K562 (cell line): Measurements from ENCODE around the gene MED19. TPM values are rescaled to one million over a fixed set of nuclear protein-coding genes. Genes with fewer than 3 reads are reported as not detected.
A peak's percentile ranks its signal among the peaks of the same experiment; 100 is the strongest.

Source experiments
- CREM ChIP-seq: IDR thresholded peaks from 2 replicates; pipeline ENCODE4 v1.6.1; 2014; ENCODE audit warnings: antibody characterized with exemption, low read depth
- HDAC2 ChIP-seq: fragments of 450-650 bp; IDR thresholded peaks from 2 replicates; pipeline ENCODE4 v1.6.1; 2016; ENCODE audit warnings: mild to moderate bottlenecking
- HNRNPL ChIP-seq: fragments of 200-400 bp; formaldehyde crosslinking; IDR thresholded peaks from 2 replicates; pipeline ENCODE4 v1.6.1; 2017; ENCODE audit warnings: low read depth, mild to moderate bottlenecking, low read length
- PML ChIP-seq: IDR thresholded peaks from 2 replicates; pipeline ENCODE4 v1.6.1; 2012; ENCODE audit warnings: low read length, inconsistent platforms
- POLR2AphosphoS5 ChIP-seq: IDR thresholded peaks from 2 replicates; pipeline ENCODE4 v1.6.1; 2011; ENCODE audit warnings: mild to moderate bottlenecking, low read depth, low read length, moderate library complexity; ENCODE audit not compliant: control insufficient read depth, insufficient read depth
- RBM25 ChIP-seq: fragments of 200-400 bp; formaldehyde crosslinking; IDR thresholded peaks from 2 replicates; pipeline ENCODE4 v1.6.1; 2018; ENCODE audit warnings: low read length, low read depth, moderate library complexity; ENCODE audit not compliant: severe bottlenecking
- SRF ChIP-seq, 2 experiments: fragments of 250-450, 450-650 bp in 1 of 2; sonication (Bioruptor Pico) in 1 of 2; sonication (generic) in 1 of 2; formaldehyde crosslinking; IDR thresholded peaks; 2 replicates each; pipeline versions ENCODE4 v1.5.0 to v1.5.1; 2020 to 2022; ENCODE audit warnings: mild to moderate bottlenecking in 1 of 2, missing genetic modification reagents in 1 of 2
- YY1 ChIP-seq, 3 experiments: IDR thresholded peaks; 2 replicates each; pipeline ENCODE4 v1.6.1; 2011; ENCODE audit warnings: low read length in 2 of 3, mild to moderate bottlenecking in 2 of 3, moderate library complexity in 2 of 3, borderline replicate concordance in 1 of 3, control low read depth in 1 of 3, low read depth in 1 of 3; ENCODE audit not compliant: insufficient read depth in 3 of 3, insufficient replicate concordance in 2 of 3, control insufficient read depth in 1 of 3, insufficient read length in 1 of 3; ENCODE audit errors: extremely low read depth in 1 of 3
- ZNF124 ChIP-seq: sonication (generic); formaldehyde crosslinking; IDR thresholded peaks from 2 replicates; pipeline ENCODE4 v1.8.1; 2022; ENCODE audit warnings: missing genetic modification reagents
- polyA plus RNA-seq, 8 experiments: library from polyadenylated mRNA; depleted of rRNA in 4 of 8; stranded (reverse) in 5 of 8; unstranded in 3 of 8; fragments of >200 nt; fragmentation: Nextera tagmentation in 2 of 8; fragmentation: Illumina TruSeq in 1 of 8; extraction: Ambion mirVana in 2 of 8; extraction: Trizol in 1 of 8; gene quantifications; 2 replicates each; pipeline versions ENCODE4 v1.2.1 to v1.2.3, GENCODE V29; 2011 to 2014; ENCODE audit warnings: inconsistent platforms in 1 of 8, missing spikeins in 1 of 8
- total RNA-seq, 7 experiments: library from RNA; depleted of rRNA in 6 of 7; stranded (reverse); fragments of >200 nt in 6 of 7; fragmentation: Illumina TruSeq in 2 of 7; extraction: Trizol in 2 of 7; gene quantifications; 2 replicates each; pipeline versions ENCODE4 v1.2.1 to v1.2.3, GENCODE V29; 2011 to 2021; ENCODE audit warnings: low replicate concordance in 1 of 7
- TF ChIP-seq, protein P1 (sequence below): sonication (generic); formaldehyde crosslinking; IDR thresholded peaks from 2 replicates; pipeline ENCODE4 v1.8.0; 2022; ENCODE audit warnings: missing genetic modification reagents, mild to moderate bottlenecking, moderate library complexity, borderline replicate concordance
- TF ChIP-seq, protein P2 (sequence below), 2 experiments: IDR thresholded peaks; 2 replicates each; pipeline ENCODE4 v1.6.1; 2011; ENCODE audit warnings: borderline replicate concordance in 1 of 2, control low read depth in 1 of 2, low read depth in 1 of 2, low read length in 1 of 2, mild to moderate bottlenecking in 1 of 2, mixed read lengths in 1 of 2, moderate library complexity in 1 of 2; ENCODE audit not compliant: insufficient read depth in 1 of 2, insufficient read length in 1 of 2, poor library complexity in 1 of 2, severe bottlenecking in 1 of 2; ENCODE audit errors: extremely low read depth in 1 of 2
- TF ChIP-seq, protein P3 (sequence below), 2 experiments: fragments of 450-650 bp in 1 of 2; sonication (generic) in 1 of 2; formaldehyde crosslinking in 1 of 2; IDR thresholded peaks in 1 of 2; conservative IDR thresholded peaks in 1 of 2; 2 replicates each; pipeline versions ENCODE4 v1.6.1 to v1.8.1; 2016 to 2023; ENCODE audit warnings: mild to moderate bottlenecking in 2 of 2, moderate library complexity in 2 of 2, inconsistent platforms in 1 of 2, missing genetic modification reagents in 1 of 2
- TF ChIP-seq, protein P4 (sequence below): fragments of 450-650 bp; IDR thresholded peaks from 2 replicates; pipeline ENCODE4 v1.6.1; 2016; ENCODE audit warnings: antibody characterized with exemption
- TF ChIP-seq, protein P5 (sequence below), 2 experiments: fragments of 200-800 bp in 1 of 2; sonication (Bioruptor generic) in 1 of 2; sonication (generic) in 1 of 2; formaldehyde crosslinking in 1 of 2; IDR thresholded peaks in 1 of 2; conservative IDR thresholded peaks in 1 of 2; 2 replicates each; pipeline versions ENCODE4 v1.5.0 to v1.6.1; 2016 to 2020; ENCODE audit warnings: missing compliant biosample characterization in 1 of 2, missing genetic modification characterization in 1 of 2, missing genetic modification reagents in 1 of 2

The MED19 gene
- total and polyA plus RNA-seq, 9 of the 15 experiments (the other 6 are each of a cell fraction or from before 2014, with no cell fraction given) = 7.3 to 23.5 (median 15.0) TPM

DNA sequence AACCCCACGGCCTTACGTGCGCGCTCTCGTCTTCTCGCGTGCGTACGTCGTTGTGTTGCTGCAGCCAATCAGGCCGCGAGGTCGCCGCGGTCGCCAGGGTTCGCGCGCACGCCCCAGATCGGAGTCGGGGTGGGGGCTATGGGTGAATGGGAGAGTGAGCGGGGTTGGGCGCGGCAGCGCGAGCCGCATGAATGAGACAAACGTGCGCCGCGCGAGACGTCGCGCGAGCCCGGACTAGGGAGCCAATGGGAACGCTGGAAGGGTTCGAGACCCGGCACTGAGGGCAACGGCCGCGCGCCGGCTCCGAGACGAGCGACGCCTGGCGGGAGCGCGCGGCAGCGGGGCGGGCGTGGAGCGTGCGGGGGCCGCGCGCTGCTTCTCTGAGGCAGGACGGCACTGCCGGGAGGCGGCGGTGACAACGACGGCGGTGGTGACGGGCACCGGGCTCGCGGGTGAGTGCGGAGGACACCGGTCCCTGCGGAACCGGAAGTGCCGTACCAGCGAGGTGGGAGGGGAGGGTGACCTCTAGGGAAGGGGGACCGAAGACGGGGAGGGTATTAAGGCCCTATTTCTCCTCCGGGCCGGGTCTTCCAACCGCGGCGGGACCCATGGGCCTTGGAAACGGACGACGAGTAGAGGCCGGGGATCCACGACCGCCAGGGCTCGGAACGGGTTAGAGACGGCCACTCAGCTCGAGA is 44.1 kb downstream of the MED19 start, which contains the start of gene ZDHHC5 (continued):
- TF ChIP-seq RBM25 = peak; percentile 95
- TF ChIP-seq SRF (CRISPR knock-in tag; IDR thresholded peaks at IDR 0.05) = no peak
- TF ChIP-seq PML = peak; percentile 56; the same call in 1 of the 2 replicates
- TF ChIP-seq, protein P1, sequence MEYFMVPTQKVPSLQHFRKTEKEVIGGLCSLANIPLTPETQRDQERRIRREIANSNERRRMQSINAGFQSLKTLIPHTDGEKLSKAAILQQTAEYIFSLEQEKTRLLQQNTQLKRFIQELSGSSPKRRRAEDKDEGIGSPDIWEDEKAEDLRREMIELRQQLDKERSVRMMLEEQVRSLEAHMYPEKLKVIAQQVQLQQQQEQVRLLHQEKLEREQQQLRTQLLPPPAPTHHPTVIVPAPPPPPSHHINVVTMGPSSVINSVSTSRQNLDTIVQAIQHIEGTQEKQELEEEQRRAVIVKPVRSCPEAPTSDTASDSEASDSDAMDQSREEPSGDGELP = peak; percentile 61; the same call in 1 of the 2 replicates
- TF ChIP-seq, protein P2, sequence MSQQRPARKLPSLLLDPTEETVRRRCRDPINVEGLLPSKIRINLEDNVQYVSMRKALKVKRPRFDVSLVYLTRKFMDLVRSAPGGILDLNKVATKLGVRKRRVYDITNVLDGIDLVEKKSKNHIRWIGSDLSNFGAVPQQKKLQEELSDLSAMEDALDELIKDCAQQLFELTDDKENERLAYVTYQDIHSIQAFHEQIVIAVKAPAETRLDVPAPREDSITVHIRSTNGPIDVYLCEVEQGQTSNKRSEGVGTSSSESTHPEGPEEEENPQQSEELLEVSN (IDR thresholded peaks at IDR 0.05; ENCODE audit: borderline replicate concordance in 1 of 2, extremely low read depth in 1 of 2, insufficient read depth in 1 of 2, insufficient read length in 1 of 2, low read depth in 1 of 2, low read length in 1 of 2, poor library complexity in 1 of 2, severe bottlenecking in 1 of 2) = peak; percentile 76 to 84
- peak; percentile 66 for TF ChIP-seq CREM
- TF ChIP-seq, protein P3, sequence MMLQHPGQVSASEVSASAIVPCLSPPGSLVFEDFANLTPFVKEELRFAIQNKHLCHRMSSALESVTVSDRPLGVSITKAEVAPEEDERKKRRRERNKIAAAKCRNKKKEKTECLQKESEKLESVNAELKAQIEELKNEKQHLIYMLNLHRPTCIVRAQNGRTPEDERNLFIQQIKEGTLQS (IDR thresholded peaks at IDR 0.05) = no peak
- TF ChIP-seq, protein P3 (CRISPR knock-in tag; conservative IDR thresholded peaks at IDR 0.05) = no peak
- no peak for TF ChIP-seq ZNF124 (CRISPR knock-in tag)
- TF ChIP-seq POLR2AphosphoS5 = peak; percentile 73; the same call in 1 of the 2 replicates
- TF ChIP-seq HNRNPL = peak; percentile 89; the same call in 1 of the 2 replicates
- TF ChIP-seq, protein P4, sequence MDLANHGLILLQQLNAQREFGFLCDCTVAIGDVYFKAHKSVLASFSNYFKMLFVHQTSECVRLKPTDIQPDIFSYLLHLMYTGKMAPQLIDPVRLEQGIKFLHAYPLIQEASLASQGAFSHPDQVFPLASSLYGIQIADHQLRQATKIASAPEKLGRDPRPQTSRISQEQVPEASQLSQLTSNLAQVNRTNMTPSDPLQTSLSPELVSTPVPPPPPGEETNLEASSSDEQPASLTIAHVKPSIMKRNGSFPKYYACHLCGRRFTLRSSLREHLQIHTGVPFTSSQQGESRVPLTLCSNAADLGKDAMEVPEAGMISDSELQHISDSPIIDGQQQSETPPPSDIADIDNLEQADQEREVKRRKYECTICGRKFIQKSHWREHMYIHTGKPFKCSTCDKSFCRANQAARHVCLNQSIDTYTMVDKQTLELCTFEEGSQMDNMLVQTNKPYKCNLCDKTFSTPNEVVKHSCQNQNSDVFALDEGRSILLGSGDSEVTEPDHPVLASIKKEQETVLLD = peak; percentile 98
- TF ChIP-seq, protein P5, sequence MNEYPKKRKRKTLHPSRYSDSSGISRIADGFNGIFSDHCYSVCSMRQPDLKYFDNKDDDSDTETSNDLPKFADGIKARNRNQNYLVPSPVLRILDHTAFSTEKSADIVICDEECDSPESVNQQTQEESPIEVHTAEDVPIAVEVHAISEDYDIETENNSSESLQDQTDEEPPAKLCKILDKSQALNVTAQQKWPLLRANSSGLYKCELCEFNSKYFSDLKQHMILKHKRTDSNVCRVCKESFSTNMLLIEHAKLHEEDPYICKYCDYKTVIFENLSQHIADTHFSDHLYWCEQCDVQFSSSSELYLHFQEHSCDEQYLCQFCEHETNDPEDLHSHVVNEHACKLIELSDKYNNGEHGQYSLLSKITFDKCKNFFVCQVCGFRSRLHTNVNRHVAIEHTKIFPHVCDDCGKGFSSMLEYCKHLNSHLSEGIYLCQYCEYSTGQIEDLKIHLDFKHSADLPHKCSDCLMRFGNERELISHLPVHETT (CRISPR knock-in tag; conservative IDR thresholded peaks at IDR 0.05 in 1 of 2, IDR thresholded peaks at IDR 0.05 in 1 of 2) = peak in 1 of 2 experiments; percentile 100; a peak in 2 of 4 replicates
- TF ChIP-seq YY1 (IDR thresholded peaks at IDR 0.05; ENCODE audit: borderline replicate concordance in 1 of 3, control insufficient read depth in 1 of 3, extremely low read depth in 1 of 3, insufficient read depth in 3 of 3, insufficient read length in 1 of 3, insufficient replicate concordance in 2 of 3, low read depth in 1 of 3, low read length in 2 of 3) = peak in 2 of 3 experiments; percentile 67 to 72
- no peak for TF ChIP-seq HDAC2
